ENCODE results near the gene SEPTIN8. TPM values are rescaled to one million over a fixed set of nuclear protein-coding genes. Genes with fewer than 3 reads are reported as not detected.

The SEPTIN8 gene
- total and polyA plus RNA-seq, 2 of the 8 experiments (the other 6 are each of a cell fraction or from before 2014, with no cell fraction given) = 21.2 to 33.0 TPM

DNA sequence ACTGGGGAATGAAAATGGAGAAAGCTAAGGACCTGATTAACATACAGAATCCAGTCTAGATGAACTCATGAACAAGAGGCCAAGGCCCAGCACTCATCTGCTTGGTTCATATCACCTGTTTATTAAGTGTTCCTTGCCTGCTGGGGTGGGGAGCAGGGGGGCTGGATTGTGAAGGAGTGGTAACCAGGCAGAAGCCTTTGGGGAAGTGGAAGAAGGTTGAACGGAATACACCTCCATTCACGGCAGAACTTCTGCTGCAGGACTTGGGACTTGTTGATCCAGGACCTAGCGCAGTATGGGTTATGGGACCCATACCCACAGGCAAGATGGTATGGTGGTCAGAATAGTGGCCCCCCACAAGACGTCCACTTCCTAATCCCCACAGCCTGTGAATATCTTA lies 8.8 kb upstream of the SEPTIN8 start (continued):
- TF ChIP-seq, protein P1, sequence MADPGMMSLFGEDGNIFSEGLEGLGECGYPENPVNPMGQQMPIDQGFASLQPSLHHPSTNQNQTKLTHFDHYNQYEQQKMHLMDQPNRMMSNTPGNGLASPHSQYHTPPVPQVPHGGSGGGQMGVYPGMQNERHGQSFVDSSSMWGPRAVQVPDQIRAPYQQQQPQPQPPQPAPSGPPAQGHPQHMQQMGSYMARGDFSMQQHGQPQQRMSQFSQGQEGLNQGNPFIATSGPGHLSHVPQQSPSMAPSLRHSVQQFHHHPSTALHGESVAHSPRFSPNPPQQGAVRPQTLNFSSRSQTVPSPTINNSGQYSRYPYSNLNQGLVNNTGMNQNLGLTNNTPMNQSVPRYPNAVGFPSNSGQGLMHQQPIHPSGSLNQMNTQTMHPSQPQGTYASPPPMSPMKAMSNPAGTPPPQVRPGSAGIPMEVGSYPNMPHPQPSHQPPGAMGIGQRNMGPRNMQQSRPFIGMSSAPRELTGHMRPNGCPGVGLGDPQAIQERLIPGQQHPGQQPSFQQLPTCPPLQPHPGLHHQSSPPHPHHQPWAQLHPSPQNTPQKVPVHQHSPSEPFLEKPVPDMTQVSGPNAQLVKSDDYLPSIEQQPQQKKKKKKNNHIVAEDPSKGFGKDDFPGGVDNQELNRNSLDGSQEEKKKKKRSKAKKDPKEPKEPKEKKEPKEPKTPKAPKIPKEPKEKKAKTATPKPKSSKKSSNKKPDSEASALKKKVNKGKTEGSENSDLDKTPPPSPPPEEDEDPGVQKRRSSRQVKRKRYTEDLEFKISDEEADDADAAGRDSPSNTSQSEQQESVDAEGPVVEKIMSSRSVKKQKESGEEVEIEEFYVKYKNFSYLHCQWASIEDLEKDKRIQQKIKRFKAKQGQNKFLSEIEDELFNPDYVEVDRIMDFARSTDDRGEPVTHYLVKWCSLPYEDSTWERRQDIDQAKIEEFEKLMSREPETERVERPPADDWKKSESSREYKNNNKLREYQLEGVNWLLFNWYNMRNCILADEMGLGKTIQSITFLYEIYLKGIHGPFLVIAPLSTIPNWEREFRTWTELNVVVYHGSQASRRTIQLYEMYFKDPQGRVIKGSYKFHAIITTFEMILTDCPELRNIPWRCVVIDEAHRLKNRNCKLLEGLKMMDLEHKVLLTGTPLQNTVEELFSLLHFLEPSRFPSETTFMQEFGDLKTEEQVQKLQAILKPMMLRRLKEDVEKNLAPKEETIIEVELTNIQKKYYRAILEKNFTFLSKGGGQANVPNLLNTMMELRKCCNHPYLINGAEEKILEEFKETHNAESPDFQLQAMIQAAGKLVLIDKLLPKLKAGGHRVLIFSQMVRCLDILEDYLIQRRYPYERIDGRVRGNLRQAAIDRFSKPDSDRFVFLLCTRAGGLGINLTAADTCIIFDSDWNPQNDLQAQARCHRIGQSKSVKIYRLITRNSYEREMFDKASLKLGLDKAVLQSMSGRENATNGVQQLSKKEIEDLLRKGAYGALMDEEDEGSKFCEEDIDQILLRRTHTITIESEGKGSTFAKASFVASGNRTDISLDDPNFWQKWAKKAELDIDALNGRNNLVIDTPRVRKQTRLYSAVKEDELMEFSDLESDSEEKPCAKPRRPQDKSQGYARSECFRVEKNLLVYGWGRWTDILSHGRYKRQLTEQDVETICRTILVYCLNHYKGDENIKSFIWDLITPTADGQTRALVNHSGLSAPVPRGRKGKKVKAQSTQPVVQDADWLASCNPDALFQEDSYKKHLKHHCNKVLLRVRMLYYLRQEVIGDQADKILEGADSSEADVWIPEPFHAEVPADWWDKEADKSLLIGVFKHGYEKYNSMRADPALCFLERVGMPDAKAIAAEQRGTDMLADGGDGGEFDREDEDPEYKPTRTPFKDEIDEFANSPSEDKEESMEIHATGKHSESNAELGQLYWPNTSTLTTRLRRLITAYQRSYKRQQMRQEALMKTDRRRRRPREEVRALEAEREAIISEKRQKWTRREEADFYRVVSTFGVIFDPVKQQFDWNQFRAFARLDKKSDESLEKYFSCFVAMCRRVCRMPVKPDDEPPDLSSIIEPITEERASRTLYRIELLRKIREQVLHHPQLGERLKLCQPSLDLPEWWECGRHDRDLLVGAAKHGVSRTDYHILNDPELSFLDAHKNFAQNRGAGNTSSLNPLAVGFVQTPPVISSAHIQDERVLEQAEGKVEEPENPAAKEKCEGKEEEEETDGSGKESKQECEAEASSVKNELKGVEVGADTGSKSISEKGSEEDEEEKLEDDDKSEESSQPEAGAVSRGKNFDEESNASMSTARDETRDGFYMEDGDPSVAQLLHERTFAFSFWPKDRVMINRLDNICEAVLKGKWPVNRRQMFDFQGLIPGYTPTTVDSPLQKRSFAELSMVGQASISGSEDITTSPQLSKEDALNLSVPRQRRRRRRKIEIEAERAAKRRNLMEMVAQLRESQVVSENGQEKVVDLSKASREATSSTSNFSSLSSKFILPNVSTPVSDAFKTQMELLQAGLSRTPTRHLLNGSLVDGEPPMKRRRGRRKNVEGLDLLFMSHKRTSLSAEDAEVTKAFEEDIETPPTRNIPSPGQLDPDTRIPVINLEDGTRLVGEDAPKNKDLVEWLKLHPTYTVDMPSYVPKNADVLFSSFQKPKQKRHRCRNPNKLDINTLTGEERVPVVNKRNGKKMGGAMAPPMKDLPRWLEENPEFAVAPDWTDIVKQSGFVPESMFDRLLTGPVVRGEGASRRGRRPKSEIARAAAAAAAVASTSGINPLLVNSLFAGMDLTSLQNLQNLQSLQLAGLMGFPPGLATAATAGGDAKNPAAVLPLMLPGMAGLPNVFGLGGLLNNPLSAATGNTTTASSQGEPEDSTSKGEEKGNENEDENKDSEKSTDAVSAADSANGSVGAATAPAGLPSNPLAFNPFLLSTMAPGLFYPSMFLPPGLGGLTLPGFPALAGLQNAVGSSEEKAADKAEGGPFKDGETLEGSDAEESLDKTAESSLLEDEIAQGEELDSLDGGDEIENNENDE (IDR thresholded peaks at IDR 0.05; ENCODE audit: insufficient replicate concordance, low read length) = no peak
- TF ChIP-seq KDM1A (IDR thresholded peaks at IDR 0.05; ENCODE audit: borderline replicate concordance, low read length) (no peak), TAF7 (optimal IDR thresholded peaks at IDR 0.05; ENCODE audit: borderline replicate concordance, low read depth, low read length) (no peak), BCL11A (IDR thresholded peaks at IDR 0.05; ENCODE audit: low read depth in 2 of 2, low read length in 2 of 2) (no peak), MAFK (IDR thresholded peaks at IDR 0.05; ENCODE audit: low read depth, low read length) (no peak), CHD2 (IDR thresholded peaks at IDR 0.05; ENCODE audit: low read length) (no peak), BACH1 (IDR thresholded peaks at IDR 0.05; ENCODE audit: low read length) (no peak), SIN3A (conservative IDR thresholded peaks at IDR 0.05 in 1 of 2, IDR thresholded peaks at IDR 0.05 in 1 of 2; ENCODE audit: low read depth in 1 of 2, low read length in 2 of 2) (no peak), RFX5 (IDR thresholded peaks at IDR 0.05; ENCODE audit: borderline replicate concordance, low read depth, low read length) (no peak), CBX5 (IDR thresholded peaks at IDR 0.05; ENCODE audit: low read depth, low read length) (no peak)

Data from H1 (cell line).